Neural cell (in vitro differentiated cells): ENCODE measurements around the gene ELMO1. TPM values are rescaled to one million over a fixed set of nuclear protein-coding genes. Genes with fewer than 3 reads are reported as not detected.

Experiments
- H2AFZ ChIP-seq: fragments of 200-600, 300-800 bp; sonication (generic), shearing (Covaris generic); 2 replicates; pipeline ENCODE4 v1.6.0; 2014; ENCODE audit warnings: low read depth, mild to moderate bottlenecking, antibody characterized with exemption, low read length, moderate library complexity
- H3F3A ChIP-seq: fragments of 200-600 bp; shearing (Covaris generic); 2 replicates; pipeline ENCODE4 v1.6.1; 2016; ENCODE audit warnings: mild to moderate bottlenecking, moderate library complexity, mixed read lengths, antibody characterized with exemption, low read length; ENCODE audit not compliant: insufficient read depth, poor library complexity, severe bottlenecking
- H3K27ac ChIP-seq: fragments of 200-600, 300-800 bp; sonication (generic), shearing (Covaris generic); 2 replicates; pipeline ENCODE4 v1.5.1; 2014; ENCODE audit warnings: mild to moderate bottlenecking, low read length, moderate library complexity
- H3K27me3 ChIP-seq: fragments of 300-800, 200-600 bp; sonication (generic), shearing (Covaris generic); 2 replicates; pipeline ENCODE4 v1.6.0; 2014; ENCODE audit warnings: mild to moderate bottlenecking, low read depth, low read length, moderate library complexity; ENCODE audit not compliant: insufficient read depth
- H3K36me3 ChIP-seq: fragments of 300-800, 200-600 bp; sonication (generic), shearing (Covaris generic); 2 replicates; pipeline ENCODE4 v1.5.1; 2014; ENCODE audit warnings: mild to moderate bottlenecking, antibody characterized with exemption, low read length, moderate library complexity; ENCODE audit not compliant: insufficient read depth
- H3K4me2 ChIP-seq: fragments of 300-800, 200-600 bp; sonication (generic), shearing (Covaris generic); 2 replicates; pipeline ENCODE4 v1.6.0; 2014; ENCODE audit warnings: mild to moderate bottlenecking, low read length
- H3K4me3 ChIP-seq: fragments of 300-800, 200-600 bp; sonication (generic), shearing (Covaris generic); 2 replicates; pipeline ENCODE4 v1.5.1; 2014; ENCODE audit warnings: mild to moderate bottlenecking, low read length, moderate library complexity
- H3K79me2 ChIP-seq: fragments of 200-600 bp; shearing (Covaris generic); replicated peaks from 2 replicates; pipeline ENCODE4 v1.6.0; 2014; ENCODE audit warnings: mild to moderate bottlenecking, low read length, moderate library complexity; ENCODE audit not compliant: insufficient read depth
- H3K9ac ChIP-seq: fragments of 300-800, 200-600 bp; sonication (generic), shearing (Covaris generic); 2 replicates; pipeline ENCODE4 v1.6.1; 2016; ENCODE audit warnings: mild to moderate bottlenecking, low read length, mixed read lengths
- H3K9me2 ChIP-seq: fragments of 200-600 bp; shearing (Covaris generic); 2 replicates; pipeline ENCODE4 v1.6.1; 2016; ENCODE audit warnings: mild to moderate bottlenecking, low read length, mixed read lengths; ENCODE audit not compliant: insufficient read depth
- H3K9me3 ChIP-seq: fragments of 200-600, 300-800 bp; sonication (generic), shearing (Covaris generic); 2 replicates; pipeline ENCODE4 v1.6.1; 2016; ENCODE audit warnings: mild to moderate bottlenecking, mixed run types, low read length, moderate library complexity, mixed read lengths
- H4K20me1 ChIP-seq: fragments of 200-600 bp; shearing (Covaris generic); 2 replicates; pipeline ENCODE4 v1.6.1; 2016; ENCODE audit warnings: mild to moderate bottlenecking, mixed run types; ENCODE audit not compliant: insufficient read depth
- EP300 ChIP-seq: fragments of 450-650 bp; conservative IDR thresholded peaks from 2 replicates; pipeline ENCODE4 v1.6.1; 2014; ENCODE audit warnings: antibody characterized with exemption, mild to moderate bottlenecking, moderate library complexity; ENCODE audit not compliant: poor library complexity, severe bottlenecking
- EZH2 ChIP-seq: fragments of 200-600, 300-800 bp; shearing (Covaris generic), sonication (generic); IDR thresholded peaks from 2 replicates; pipeline ENCODE4 v1.6.1; 2014; ENCODE audit warnings: antibody characterized with exemption, low read length, borderline replicate concordance, mild to moderate bottlenecking; ENCODE audit not compliant: insufficient read depth, poor library complexity, severe bottlenecking
- MXI1 ChIP-seq: fragments of 450-650 bp; conservative IDR thresholded peaks from 2 replicates; pipeline ENCODE4 v1.6.1; 2014; ENCODE audit warnings: antibody characterized with exemption, mild to moderate bottlenecking; ENCODE audit not compliant: poor library complexity, severe bottlenecking
- POLR2AphosphoS5 ChIP-seq: IDR thresholded peaks from 2 replicates; pipeline ENCODE4 v1.6.1; 2012
- RAD21 ChIP-seq: fragments of 450-650 bp; conservative IDR thresholded peaks from 2 replicates; pipeline ENCODE4 v1.6.1; 2014; ENCODE audit warnings: antibody characterized with exemption, mild to moderate bottlenecking, moderate library complexity
- REST ChIP-seq: IDR thresholded peaks from 2 replicates; pipeline ENCODE4 v1.6.1; 2012; ENCODE audit warnings: borderline replicate concordance
- SMC3 ChIP-seq: fragments of 450-650 bp; conservative IDR thresholded peaks from 2 replicates; pipeline ENCODE4 v1.6.1; 2014; ENCODE audit warnings: antibody characterized with exemption, mild to moderate bottlenecking, moderate library complexity; ENCODE audit not compliant: poor library complexity
- TAF1 ChIP-seq: IDR thresholded peaks from 2 replicates; pipeline ENCODE4 v1.6.1; 2012; ENCODE audit warnings: low read depth
- polyA plus RNA-seq: library from polyadenylated mRNA; depleted of rRNA; stranded (reverse); fragments of >200 nt; gene quantifications from 2 replicates; pipeline ENCODE4 v1.2.3, GENCODE V29; 2014
- TF ChIP-seq, protein P1 (sequence below): fragments of 450-650 bp; IDR thresholded peaks from 2 replicates; pipeline ENCODE4 v1.5.1; 2014; ENCODE audit warnings: antibody characterized with exemption, mild to moderate bottlenecking, moderate library complexity; ENCODE audit not compliant: poor library complexity, severe bottlenecking

ELMO1 gene
- polyA plus RNA-seq, 1 donor from 2014 or later: 12.2 TPM

DNA sequence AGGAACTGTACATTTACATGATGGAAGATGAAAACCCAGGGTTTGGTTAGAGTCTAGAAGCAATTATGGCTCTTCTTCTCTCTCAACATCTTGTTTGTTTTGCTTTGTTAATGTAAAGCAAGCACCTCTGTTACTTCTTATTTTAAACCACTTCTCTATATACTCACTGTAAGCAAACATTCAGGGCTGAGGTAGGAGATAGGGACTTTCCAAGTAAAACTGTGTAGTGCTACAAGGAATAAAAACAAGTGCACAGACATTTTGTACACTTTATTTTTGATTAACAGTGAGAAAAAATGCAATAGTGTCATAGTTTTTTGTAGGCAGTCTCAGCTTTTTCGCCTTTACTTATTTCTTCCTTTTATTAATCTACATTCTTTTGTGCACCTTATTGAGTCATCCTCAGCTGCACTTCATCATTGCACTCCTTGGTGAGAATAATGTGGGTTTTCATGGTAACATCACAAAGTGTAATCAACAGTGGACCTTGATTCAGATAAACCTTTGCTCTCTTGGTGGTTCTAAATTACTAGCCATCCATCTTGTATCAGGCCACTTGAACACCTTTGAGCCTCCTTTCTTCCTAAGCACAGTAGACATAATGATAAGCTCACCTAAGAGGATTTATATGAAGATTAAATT lies 52.9 kb downstream of the ELMO1 start:
- no peak for TF ChIP-seq SMC3
- Histone ChIP-seq H3K9me2 (no peaks in the 10 kb centered on the region), H3F3A (no peaks in the 10 kb centered on the region), H3K4me2 (no peak overlapping the region), H3K79me2 (no peaks in the 10 kb centered on the region), H2AFZ (no peak overlapping the region), H3K4me3 (no peak overlapping the region), H3K27me3 (no peaks in the 10 kb centered on the region), H4K20me1 (no peaks in the 10 kb centered on the region), H3K27ac (no peak overlapping the region), H3K9ac (no peak overlapping the region), H3K9me3 (no peaks in the 10 kb centered on the region), H3K36me3 (no peaks in the 10 kb centered on the region)

- Histone ChIP-seq H3K4me3 (no peak overlapping the region), H3K27ac (no peak overlapping the region), H3K36me3 (no peaks in the 10 kb centered on the region), H3K9ac (no peak overlapping the region), H3K79me2 (no peaks in the 10 kb centered on the region), H2AFZ (no peak overlapping the region), H3K27me3 (no peaks in the 10 kb centered on the region), H3F3A (no peaks in the 10 kb centered on the region), H3K4me2 (no peak overlapping the region), H4K20me1 (no peaks in the 10 kb centered on the region), H3K9me3 (no peaks in the 10 kb centered on the region), H3K9me2 (no peaks in the 10 kb centered on the region)
- TF ChIP-seq MXI1: no peak
Measured at GRCh38 chr7:37394158-37394557, 54.5 kb downstream of the ELMO1 start.

DNA sequence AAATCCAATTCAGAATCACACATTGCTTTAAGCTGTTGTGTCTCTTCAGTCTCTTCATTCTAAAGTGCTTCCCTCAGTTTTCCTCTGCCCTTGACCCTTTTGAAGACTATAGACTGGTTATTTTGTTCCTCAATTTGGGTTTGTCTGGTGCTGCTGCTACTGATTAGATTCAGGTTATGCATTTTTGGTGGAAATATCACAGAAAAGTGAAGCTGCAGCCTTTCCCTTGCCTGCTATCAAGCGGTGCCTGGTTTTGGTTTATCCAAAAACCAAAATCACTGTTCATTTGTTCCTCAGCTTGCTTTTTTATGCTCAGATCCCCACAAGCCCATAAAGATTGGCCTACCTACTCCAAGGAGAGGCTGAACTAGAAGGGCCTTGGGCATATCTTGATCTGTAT lies 55.2 kb downstream of the ELMO1 start:
- no peaks in the 10 kb centered on the region for H3K9me2 ChIP-seq
- H3K9ac ChIP-seq: no peak overlapping the region
- no peak overlapping the region for H3K27ac ChIP-seq
- H3K79me2 ChIP-seq: no peaks in the 10 kb centered on the region
- H3F3A ChIP-seq: no peaks in the 10 kb centered on the region
- no peaks in the 10 kb centered on the region for H3K9me3 ChIP-seq
- H3K4me3 ChIP-seq: no peak overlapping the region
- H3K36me3 ChIP-seq: no peaks in the 10 kb centered on the region
- H3K4me2 ChIP-seq: no peak overlapping the region
- H4K20me1 ChIP-seq: no peaks in the 10 kb centered on the region
- no peaks in the 10 kb centered on the region for H3K27me3 ChIP-seq
- no peak overlapping the region for H2AFZ ChIP-seq
- TF ChIP-seq, protein P1, sequence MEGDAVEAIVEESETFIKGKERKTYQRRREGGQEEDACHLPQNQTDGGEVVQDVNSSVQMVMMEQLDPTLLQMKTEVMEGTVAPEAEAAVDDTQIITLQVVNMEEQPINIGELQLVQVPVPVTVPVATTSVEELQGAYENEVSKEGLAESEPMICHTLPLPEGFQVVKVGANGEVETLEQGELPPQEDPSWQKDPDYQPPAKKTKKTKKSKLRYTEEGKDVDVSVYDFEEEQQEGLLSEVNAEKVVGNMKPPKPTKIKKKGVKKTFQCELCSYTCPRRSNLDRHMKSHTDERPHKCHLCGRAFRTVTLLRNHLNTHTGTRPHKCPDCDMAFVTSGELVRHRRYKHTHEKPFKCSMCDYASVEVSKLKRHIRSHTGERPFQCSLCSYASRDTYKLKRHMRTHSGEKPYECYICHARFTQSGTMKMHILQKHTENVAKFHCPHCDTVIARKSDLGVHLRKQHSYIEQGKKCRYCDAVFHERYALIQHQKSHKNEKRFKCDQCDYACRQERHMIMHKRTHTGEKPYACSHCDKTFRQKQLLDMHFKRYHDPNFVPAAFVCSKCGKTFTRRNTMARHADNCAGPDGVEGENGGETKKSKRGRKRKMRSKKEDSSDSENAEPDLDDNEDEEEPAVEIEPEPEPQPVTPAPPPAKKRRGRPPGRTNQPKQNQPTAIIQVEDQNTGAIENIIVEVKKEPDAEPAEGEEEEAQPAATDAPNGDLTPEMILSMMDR: no peak
- TF ChIP-seq EZH2 (no peak), MXI1 (no peak), POLR2AphosphoS5 (no peak), SMC3 (no peak), TAF1 (no peak), REST (no peak), RAD21 (no peak), EP300 (no peak)
